Aorta (tissue), 5 donors: Measurements from ENCODE around the gene AKAP7. TPM values are rescaled to one million over a fixed set of nuclear protein-coding genes. Genes with fewer than 3 reads are reported as not detected.
A peak's percentile ranks its signal among the peaks of the same experiment; 100 is the strongest.

Experiments
- ATAC-seq: fragments of 200-7000 bp; cut with Tn5 transposase; one replicate; pipeline ENCODE4 v1.9.1; 2022; ENCODE audit warnings: moderate library complexity; ENCODE audit not compliant: low FRiP score
- DNase-seq, 2 donors: peaks; one replicate each; pipeline ENCODE4 v3.0.0-alpha.2; 2020
- H3K27ac ChIP-seq, 2 donors: one replicate each; pipeline ENCODE4 v1.5.1; 2013; ENCODE audit warnings: low read length in 2 of 2, mild to moderate bottlenecking in 2 of 2, moderate library complexity in 2 of 2, control low read depth in 1 of 2, inconsistent platforms in 1 of 2, low read depth in 1 of 2
- H3K27me3 ChIP-seq, 2 donors: one replicate each; pipeline ENCODE4 v1.6.1; 2013; ENCODE audit warnings: control low read depth in 1 of 2, low read length in 1 of 2, mild to moderate bottlenecking in 1 of 2, moderate library complexity in 1 of 2; ENCODE audit not compliant: insufficient read depth in 2 of 2, control insufficient read depth in 1 of 2
- H3K36me3 ChIP-seq, 2 donors: one replicate each; pipeline ENCODE4 v1.6.1; 2013; ENCODE audit warnings: control low read depth in 1 of 2, low read length in 1 of 2, mild to moderate bottlenecking in 1 of 2; ENCODE audit not compliant: insufficient read depth in 2 of 2, control insufficient read depth in 1 of 2
- H3K4me1 ChIP-seq, 2 donors: one replicate each; pipeline ENCODE4 v1.6.1; 2013; ENCODE audit warnings: low read length in 2 of 2, control low read depth in 1 of 2, mild to moderate bottlenecking in 1 of 2, moderate library complexity in 1 of 2; ENCODE audit not compliant: insufficient read depth in 2 of 2, control insufficient read depth in 1 of 2
- H3K4me3 ChIP-seq, 2 donors: one replicate each; pipeline ENCODE4 v1.5.1; 2013; ENCODE audit warnings: low read length in 2 of 2, control low read depth in 1 of 2, mild to moderate bottlenecking in 1 of 2
- H3K9me3 ChIP-seq: one replicate; pipeline ENCODE4 v1.6.1; 2013; ENCODE audit warnings: mild to moderate bottlenecking, low read length; ENCODE audit not compliant: control insufficient read depth
- WGBS, 2 donors: extraction: QIAGEN DNeasy Blood & Tissue Kit; methylation state at CpG; one replicate each; pipeline ENCODE4 v1.1.7; 2013; 5-methylcytosine and 5-hydroxymethylcytosine counted together
- intact Hi-C, 2 donors: fragments of 100-400 bp; cut with DNase I; formaldehyde crosslinking; loops; one replicate each; pipeline versions ENCODE4 v1.14.2 to v1.15.0; 2022
- polyA plus RNA-seq, 2 donors: library from polyadenylated mRNA; stranded (reverse); fragments of 200-250 nt; gene quantifications; one replicate each; pipeline ENCODE4 v1.2.3, GENCODE V29; 2013
- total RNA-seq, 2 donors: library from RNA; stranded (reverse); fragmentation: NEBNext Ultra II Directional; extraction: Animal tissue kit (Norgen Biotek cat#: 25700); gene quantifications; one replicate each; pipeline ENCODE4 v1.2.1, GENCODE V29; 2021
- donor health status: healthy with polysubstance abuse.
- donor health status: Bipolar disorder and iron deficiency.
- donor health status: DM: no; HTN: no; CAD: no.
- donor health status: DM: no; HTN: no; CAD: no.
- donor health status: DM: yes; HTN: yes; CAD: no.

Gene AKAP7
- total and polyA plus RNA-seq, 4 donors = 5.4 to 9.1 (median 7.6) TPM

DNA sequence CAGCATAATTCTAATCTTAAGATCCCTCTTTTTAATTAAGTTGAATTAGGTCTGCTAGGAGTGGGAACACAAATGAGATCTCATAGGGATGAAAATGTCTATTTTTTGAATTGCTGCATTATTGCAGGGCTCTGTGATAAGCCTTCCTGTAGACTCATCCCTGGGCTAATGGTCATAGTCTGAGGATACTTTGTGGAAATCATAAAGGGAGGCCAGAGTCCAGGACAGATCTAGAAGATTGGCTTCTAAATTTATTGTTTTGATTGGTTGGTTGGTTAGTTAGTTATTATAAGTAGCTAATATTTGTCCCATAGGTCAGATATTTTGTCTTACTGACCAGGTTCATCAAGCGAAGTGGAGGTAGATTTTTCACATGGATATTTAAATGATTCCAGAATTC is 142.3 kb downstream of the AKAP7 start:
- DNase-seq (no peak), ATAC-seq (no peak)
- Histone ChIP-seq H3K9me3 (no peaks in the 10 kb centered on the region), H3K36me3 (no peaks in the 10 kb centered on the region), H3K27me3 (no peaks in the 10 kb centered on the region), H3K27ac (no peak overlapping the region), H3K4me1 (no peaks in the 10 kb centered on the region), H3K4me3 (no peak overlapping the region)
- intact Hi-C loops = no loop called here
- WGBS, 2 donors = 100% methylated on average over 1 of the region's 1 CpG

GRCh38 chr6:131281471-131282270 is 146.4 kb downstream of the AKAP7 start:
- H3K9me3 ChIP-seq = peaks cover 1% of the 10 kb centered on the region
- no peaks in the 10 kb centered on the region for H3K4me1 ChIP-seq
- no peaks in the 10 kb centered on the region for H3K27me3 ChIP-seq
- DNase-seq (peak in 1 of 2 donors; percentile 63), ATAC-seq (peak; percentile 44)
- H3K36me3 ChIP-seq = peaks cover 0 to 2% of the 10 kb centered on the region in 2 donors
- intact Hi-C loops = no loop called here
- no peak overlapping the region for H3K27ac ChIP-seq
- no peak overlapping the region for H3K4me3 ChIP-seq
- WGBS, 2 donors = 60 to 61% methylated on average over 16 of the region's 16 CpGs

DNA sequence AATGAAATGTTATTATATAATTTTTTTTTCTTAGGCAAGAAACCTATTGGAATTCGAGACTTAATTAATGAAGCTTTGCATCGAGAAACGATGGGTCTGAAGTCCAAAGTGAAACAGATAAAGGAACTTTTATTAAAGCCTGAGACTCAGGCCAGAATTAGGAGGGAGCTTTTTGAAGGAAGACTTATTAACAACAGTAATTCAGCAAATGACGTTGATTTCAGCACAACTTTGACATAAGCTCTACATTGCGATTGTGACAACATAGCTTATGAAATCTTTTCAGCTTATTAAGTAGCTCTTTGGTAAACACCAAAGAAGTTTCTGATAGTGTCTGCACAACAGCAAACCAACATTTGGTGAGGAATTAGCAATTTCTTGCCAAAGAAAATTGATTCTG is 147.1 kb downstream of the AKAP7 start:
- 92 to 95% methylated on average over 5 of the region's 5 CpGs for WGBS, 2 donors
- no peak overlapping the region for H3K27ac ChIP-seq
- peaks cover 1% of the 10 kb centered on the region for H3K9me3 ChIP-seq
- DNase-seq = no peak
- H3K4me3 ChIP-seq = no peak overlapping the region
- H3K27me3 ChIP-seq = no peaks in the 10 kb centered on the region
- no peak for ATAC-seq
- no peaks in the 10 kb centered on the region for H3K4me1 ChIP-seq
- intact Hi-C loops = no loop called here
- peaks cover 0 to 2% of the 10 kb centered on the region in 2 donors for H3K36me3 ChIP-seq

- no peak overlapping the region for H3K4me3 ChIP-seq
- ATAC-seq = no peak
- intact Hi-C loops = no loop called here
- H3K9me3 ChIP-seq = peaks cover 1% of the 10 kb centered on the region
- no peaks in the 10 kb centered on the region for H3K27me3 ChIP-seq
- DNase-seq = no peak
- H3K27ac ChIP-seq = no peak overlapping the region
- 95% methylated on average over 7 of the region's 7 CpGs for WGBS, 2 donors
- peaks cover 0 to 2% of the 10 kb centered on the region in 2 donors for H3K36me3 ChIP-seq
- no peaks in the 10 kb centered on the region for H3K4me1 ChIP-seq
These were observed 148.4 kb downstream of the AKAP7 start for GRCh38 chr6:131283466-131284175.

GRCh38 chr6:131285548-131285947 is 150.3 kb downstream of the AKAP7 start:
- Histone ChIP-seq H3K4me1 (no peaks in the 10 kb centered on the region), H3K9me3 (peaks cover 1% of the 10 kb centered on the region), H3K27me3 (no peaks in the 10 kb centered on the region), H3K27ac (no peak overlapping the region), H3K36me3 (peaks cover 0 to 2% of the 10 kb centered on the region in 2 donors), H3K4me3 (no peak overlapping the region)
- DNase-seq = no peak
- ATAC-seq = no peak
- intact Hi-C loops = no loop called here
- 76 to 87% methylated on average over 1 of the region's 1 CpG for WGBS, 2 donors

DNA sequence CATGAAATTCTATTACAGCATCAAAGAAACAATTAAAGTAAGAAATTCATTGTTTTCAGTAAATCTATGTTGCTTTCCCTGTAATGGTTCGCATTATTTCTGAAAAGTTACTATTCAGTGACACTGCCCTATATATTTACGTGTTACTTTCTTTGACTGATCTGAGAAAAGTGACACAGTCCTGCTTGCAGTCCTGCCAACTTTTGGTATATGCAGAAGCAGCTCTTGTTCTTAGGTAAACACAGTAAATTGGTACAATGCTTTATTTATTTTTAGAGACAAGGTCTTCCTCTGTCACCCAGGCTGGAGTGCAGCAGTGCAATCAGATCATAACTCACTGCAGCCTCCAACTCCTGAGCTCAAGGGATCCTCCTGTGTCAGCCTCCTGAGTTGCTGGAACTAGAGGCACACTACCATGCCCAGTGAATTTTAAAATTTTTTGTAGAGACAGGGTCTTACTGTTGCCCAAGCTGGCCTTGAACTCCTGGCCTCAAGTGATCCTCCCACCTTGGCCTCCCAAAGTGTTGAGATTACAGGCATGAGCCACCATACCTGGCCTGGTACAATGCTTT is 151.3 kb downstream of the AKAP7 start:
- Histone ChIP-seq H3K36me3 (peaks cover 0 to 2% of the 10 kb centered on the region in 2 donors), H3K27me3 (no peaks in the 10 kb centered on the region), H3K27ac (no peak overlapping the region), H3K9me3 (peaks cover 1% of the 10 kb centered on the region), H3K4me3 (no peak overlapping the region), H3K4me1 (no peaks in the 10 kb centered on the region)
- WGBS, 2 donors = 98% methylated on average over 2 of the region's 2 CpGs
- intact Hi-C loops = no loop called here
- DNase-seq = no peak
- no peak for ATAC-seq

- Histone ChIP-seq H3K4me1 (no peaks in the 10 kb centered on the region), H3K36me3 (peaks cover 0 to 2% of the 10 kb centered on the region in 2 donors), H3K27me3 (no peaks in the 10 kb centered on the region), H3K9me3 (peaks cover 1% of the 10 kb centered on the region), H3K4me3 (no peak overlapping the region), H3K27ac (no peak overlapping the region)
- DNase-seq (no peak), ATAC-seq (no peak)
- WGBS, 2 donors = 84 to 89% methylated on average over 2 of the region's 2 CpGs
- intact Hi-C loops = no loop called here
These were observed 152.9 kb downstream of the AKAP7 start for GRCh38 chr6:131288214-131288613.

DNA sequence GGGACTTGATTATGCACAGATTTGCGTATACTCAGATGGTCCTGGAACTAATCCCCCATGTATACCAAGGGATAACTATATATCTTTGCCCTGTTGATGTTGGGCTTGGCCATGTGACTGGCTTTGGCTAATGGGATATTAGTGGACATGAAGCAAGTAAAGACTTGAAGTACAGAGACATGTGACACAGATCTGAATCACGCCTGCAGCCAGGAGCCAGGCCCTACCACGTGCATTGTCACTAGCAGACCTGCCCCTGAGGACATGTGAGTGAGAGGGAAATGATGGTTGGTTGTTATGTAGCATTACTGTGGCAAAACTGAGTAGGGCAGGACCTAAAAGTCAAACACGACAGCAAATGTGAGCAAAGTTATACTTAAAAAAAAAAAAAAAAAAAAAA is 155.7 kb downstream of the AKAP7 start:
- intact Hi-C loops = no loop called here
- no peaks in the 10 kb centered on the region for H3K36me3 ChIP-seq
- H3K4me3 ChIP-seq = no peak overlapping the region
- no peaks in the 10 kb centered on the region for H3K4me1 ChIP-seq
- ATAC-seq (no peak), DNase-seq (no peak)
- H3K27me3 ChIP-seq = no peaks in the 10 kb centered on the region
- whole genome bisulfite sequencing, 2 donors = 96% methylated on average over 4 of the region's 4 CpGs
- no peak overlapping the region for H3K27ac ChIP-seq
- no peaks in the 10 kb centered on the region for H3K9me3 ChIP-seq
